HG03060 (cell line): ENCODE results near the gene AP3D1.
"Not testable (repeated sequence)": the region's sequence is repeated elsewhere in the genome, so short reads cannot be mapped to it uniquely, and the experiment has no call there.

Source experiments
- ATAC-seq: cut with Tn5 transposase; IDR thresholded peaks from one replicate; pipeline ENCODE4 v1.9.1; 2021; ENCODE audit warnings: low read depth, moderate number of reproducible peaks; ENCODE audit not compliant: unreplicated experiment

Gene AP3D1

GRCh38 chr19:2129892-2130770 is 21.2 kb downstream of the AP3D1 start:
- ATAC-seq = no peak

- ATAC-seq = no peak
These were observed 21.9 kb downstream of the AP3D1 start for GRCh38 chr19:2129486-2129885.

GRCh38 chr19:2129022-2129421 is 22.3 kb downstream of the AP3D1 start:
- no peak for ATAC-seq

GRCh38 chr19:2128252-2128651 is 23.1 kb downstream of the AP3D1 start:
- ATAC-seq = not testable (repeated sequence)

- no peak for ATAC-seq
These were observed 23.6 kb downstream of the AP3D1 start for GRCh38 chr19:2127758-2128157.

GRCh38 chr19:2126879-2127518 is 24.4 kb downstream of the AP3D1 start:
- ATAC-seq = no peak

GRCh38 chr19:2123682-2124387 is 27.5 kb downstream of the AP3D1 start:
- ATAC-seq = no peak

GRCh38 chr19:2122982-2123381 is 28.4 kb downstream of the AP3D1 start:
- no peak for ATAC-seq

GRCh38 chr19:2122251-2122650 is 29.1 kb downstream of the AP3D1 start:
- no peak for ATAC-seq

GRCh38 chr19:2121416-2122051 is 29.8 kb downstream of the AP3D1 start:
- ATAC-seq = no peak

GRCh38 chr19:2120821-2121220 is 30.5 kb downstream of the AP3D1 start:
- no peak for ATAC-seq

GRCh38 chr19:2119921-2120785 is 31.2 kb downstream of the AP3D1 start:
- ATAC-seq = no peak

- ATAC-seq = no peak
These were observed 32.9 kb downstream of the AP3D1 start for GRCh38 chr19:2118438-2118837.

GRCh38 chr19:2117215-2117960 is 34.0 kb downstream of the AP3D1 start:
- no peak for ATAC-seq

GRCh38 chr19:2116507-2116906 is 34.9 kb downstream of the AP3D1 start:
- no peak for ATAC-seq

GRCh38 chr19:2115911-2116426 is 35.4 kb downstream of the AP3D1 start:
- ATAC-seq = no peak

- no peak for ATAC-seq
These were observed 36.0 kb downstream of the AP3D1 start for GRCh38 chr19:2115324-2115723.

GRCh38 chr19:2114821-2115220 is 36.5 kb downstream of the AP3D1 start:
- ATAC-seq = no peak

GRCh38 chr19:2114218-2114617 is 37.1 kb downstream of the AP3D1 start:
- no peak for ATAC-seq
